ENCODE results near the gene ITGB8.

The ITGB8 gene

DNA sequence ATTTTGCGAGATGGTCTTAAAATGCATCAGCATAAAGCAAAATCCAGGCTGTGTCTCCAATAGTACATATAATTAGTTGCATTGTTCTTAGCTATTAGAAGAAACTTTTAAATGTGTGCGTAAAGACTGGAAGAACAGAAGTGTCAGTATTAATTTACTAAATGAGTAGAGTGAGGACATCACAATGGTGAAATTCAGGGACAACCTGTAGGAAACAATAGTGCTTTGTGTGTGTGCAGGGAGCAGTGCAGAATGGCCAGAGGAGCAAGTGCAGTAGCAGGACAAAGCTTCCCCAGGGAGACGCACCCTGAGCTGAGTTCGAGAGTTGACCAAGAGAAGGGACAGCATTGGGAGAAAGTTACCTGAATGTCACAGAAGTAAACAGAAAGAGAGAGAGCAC lies 13.7 kb downstream of the ITGB8 start:
- Histone ChIP-seq H3K36me3 (ENCODE audit: insufficient read depth, low read length) (no peaks in the 10 kb centered on the region), H3K9ac (ENCODE audit: low read depth, low read length) (no peak overlapping the region), H2AFZ (ENCODE audit: low read depth, low read length) (no peak overlapping the region), H3K9me3 (ENCODE audit: insufficient read depth, low read length, severe bottlenecking) (no peaks in the 10 kb centered on the region), H3K27ac (ENCODE audit: low read length) (no peak overlapping the region), H3K27me3 (ENCODE audit: insufficient read depth, low read length, poor library complexity) (no peaks in the 10 kb centered on the region), H3K4me2 (ENCODE audit: insufficient read depth, low read length) (no peak overlapping the region), H3K4me1 (ENCODE audit: insufficient read depth, low read length) (no peaks in the 10 kb centered on the region), H3K4me3 (ENCODE audit: low read depth in 1 of 2, low read length in 2 of 2) (no peak overlapping the region), H4K20me1 (ENCODE audit: insufficient read depth, low read length) (no peaks in the 10 kb centered on the region), H3K79me2 (ENCODE audit: insufficient read depth, low read length) (no peaks in the 10 kb centered on the region)
- ATAC-seq (ENCODE audit: insufficient read depth, low read depth), result no peak
- DNase-seq, result no peak
- TF ChIP-seq EZH2 (IDR thresholded peaks at IDR 0.05; ENCODE audit: borderline replicate concordance, low read depth, low read length, severe bottlenecking) (no peak), CTCF (IDR thresholded peaks at IDR 0.05; ENCODE audit: borderline replicate concordance, extremely low read depth, low read length, poor library complexity, severe bottlenecking) (no peak)

- no peak for ATAC-seq (ENCODE audit: insufficient read depth, low read depth)
- no peaks in the 10 kb centered on the region for H3K36me3 ChIP-seq (ENCODE audit: insufficient read depth, low read length)
- no peaks in the 10 kb centered on the region for H3K27me3 ChIP-seq (ENCODE audit: insufficient read depth, low read length, poor library complexity)
- TF ChIP-seq CTCF (IDR thresholded peaks at IDR 0.05; ENCODE audit: borderline replicate concordance, extremely low read depth, low read length, poor library complexity, severe bottlenecking) (no peak), EZH2 (IDR thresholded peaks at IDR 0.05; ENCODE audit: borderline replicate concordance, low read depth, low read length, severe bottlenecking) (no peak)
- no peak overlapping the region for H3K4me3 ChIP-seq (ENCODE audit: low read depth in 1 of 2, low read length in 2 of 2)
- H2AFZ ChIP-seq (ENCODE audit: low read depth, low read length), result no peak overlapping the region
- no peak for DNase-seq
- H3K79me2 ChIP-seq (ENCODE audit: insufficient read depth, low read length), result no peaks in the 10 kb centered on the region
- H3K9me3 ChIP-seq (ENCODE audit: insufficient read depth, low read length, severe bottlenecking), result no peaks in the 10 kb centered on the region
- no peaks in the 10 kb centered on the region for H4K20me1 ChIP-seq (ENCODE audit: insufficient read depth, low read length)
- no peak overlapping the region for H3K27ac ChIP-seq (ENCODE audit: low read length)
- no peak overlapping the region for H3K4me2 ChIP-seq (ENCODE audit: insufficient read depth, low read length)
- no peaks in the 10 kb centered on the region for H3K4me1 ChIP-seq (ENCODE audit: insufficient read depth, low read length)
- no peak overlapping the region for H3K9ac ChIP-seq (ENCODE audit: low read depth, low read length)
Measured at GRCh38 chr7:20346577-20346976, 15.9 kb downstream of the ITGB8 start.

GRCh38 chr7:20347680-20348079 lies 17.0 kb downstream of the ITGB8 start:
- no peaks in the 10 kb centered on the region for H4K20me1 ChIP-seq (ENCODE audit: insufficient read depth, low read length)
- ATAC-seq (ENCODE audit: insufficient read depth, low read depth) (no peak), DNase-seq (no peak)
- no peaks in the 10 kb centered on the region for H3K4me1 ChIP-seq (ENCODE audit: insufficient read depth, low read length)
- no peaks in the 10 kb centered on the region for H3K79me2 ChIP-seq (ENCODE audit: insufficient read depth, low read length)
- no peaks in the 10 kb centered on the region for H3K9me3 ChIP-seq (ENCODE audit: insufficient read depth, low read length, severe bottlenecking)
- no peak overlapping the region for H3K4me2 ChIP-seq (ENCODE audit: insufficient read depth, low read length)
- H3K4me3 ChIP-seq (ENCODE audit: low read depth in 1 of 2, low read length in 2 of 2), result no peak overlapping the region
- no peak for TF ChIP-seq CTCF (IDR thresholded peaks at IDR 0.05; ENCODE audit: borderline replicate concordance, extremely low read depth, low read length, poor library complexity, severe bottlenecking)
- TF ChIP-seq EZH2 (IDR thresholded peaks at IDR 0.05; ENCODE audit: borderline replicate concordance, low read depth, low read length, severe bottlenecking), result no peak
- H3K36me3 ChIP-seq (ENCODE audit: insufficient read depth, low read length), result no peaks in the 10 kb centered on the region
- no peak overlapping the region for H3K9ac ChIP-seq (ENCODE audit: low read depth, low read length)
- no peaks in the 10 kb centered on the region for H3K27me3 ChIP-seq (ENCODE audit: insufficient read depth, low read length, poor library complexity)
- H2AFZ ChIP-seq (ENCODE audit: low read depth, low read length), result no peak overlapping the region
- H3K27ac ChIP-seq (ENCODE audit: low read length), result no peak overlapping the region

All from DND-41 (cell line).